H4 (cell line): Measurements from ENCODE around the gene N4BP3. TPM values are rescaled to one million over a fixed set of nuclear protein-coding genes. Genes with fewer than 3 reads are reported as not detected.

Experiments used
- DNase-seq: peaks from one replicate; pipeline ENCODE4 v3.0.0-alpha.2; 2015; ENCODE audit warnings: low spot score
- total RNA-seq: library from RNA; depleted of rRNA; stranded (reverse); fragments of >200 nt; shearing (Covaris generic); gene quantifications from 2 replicates; pipeline ENCODE4 v1.2.3, GENCODE V29; 2014; rRNA removed

The N4BP3 gene
- total RNA-seq, 1 experiment from 2014 or later = 0.25 TPM

DNA sequence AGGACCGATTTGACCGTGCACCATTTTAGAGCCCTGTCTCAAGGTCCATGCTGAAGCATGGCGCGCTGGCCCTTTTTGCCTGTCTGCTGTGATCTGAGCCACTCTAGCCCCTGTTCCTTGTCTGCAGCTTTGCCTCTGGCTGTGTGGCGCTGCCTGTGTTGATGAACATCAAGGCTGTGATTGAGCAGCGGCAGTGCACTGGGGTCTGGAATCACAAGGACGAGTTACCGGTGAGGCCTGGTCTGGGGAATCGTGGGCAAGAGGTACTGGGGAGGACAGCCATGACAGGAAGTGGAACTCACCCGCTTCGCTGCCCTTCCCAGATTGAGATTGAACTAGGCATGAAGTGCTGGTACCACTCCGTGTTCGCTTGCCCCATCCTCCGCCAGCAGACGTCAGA is 34.1 kb downstream of the N4BP3 start:
- no peak for DNase-seq

DNA sequence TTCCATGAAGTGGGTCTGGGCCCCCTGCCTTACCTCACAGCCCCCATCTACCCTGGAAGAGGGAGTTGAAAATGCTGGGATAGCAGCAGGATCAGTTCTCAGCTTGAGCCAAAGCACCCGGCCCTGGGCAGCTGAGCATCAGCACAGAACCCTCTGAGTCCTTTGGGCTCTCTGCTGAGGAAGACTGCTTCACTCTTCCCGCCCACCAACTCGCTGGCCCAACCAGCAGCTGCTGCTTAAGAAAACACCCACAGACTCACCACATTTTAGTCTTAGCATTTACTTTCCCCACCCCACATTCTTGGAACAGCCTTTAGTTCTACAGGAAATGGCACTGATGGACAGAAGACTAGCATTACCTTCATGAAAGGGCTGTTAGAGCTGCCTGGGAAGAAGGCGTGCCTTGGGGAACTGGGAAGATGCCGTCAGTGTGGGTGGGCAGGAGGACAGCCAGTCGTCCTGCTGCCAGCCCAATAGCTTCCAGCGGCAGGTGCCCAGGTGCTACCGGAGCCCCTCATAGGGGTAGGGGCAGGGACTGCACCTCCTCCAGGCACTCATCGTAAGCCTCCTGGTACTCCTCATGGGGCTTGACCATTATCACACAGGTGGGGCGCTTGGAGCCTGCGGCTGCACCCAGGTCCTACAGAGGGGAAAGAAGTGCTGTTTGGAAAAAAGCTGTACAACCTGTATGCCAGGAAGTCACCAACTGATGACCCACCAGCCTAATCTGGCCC is 36.0 kb downstream of the N4BP3 start:
- DNase-seq = no peak

GRCh38 chr5:178150977-178151734 is 37.8 kb downstream of the N4BP3 start:
- DNase-seq = no peak

DNA sequence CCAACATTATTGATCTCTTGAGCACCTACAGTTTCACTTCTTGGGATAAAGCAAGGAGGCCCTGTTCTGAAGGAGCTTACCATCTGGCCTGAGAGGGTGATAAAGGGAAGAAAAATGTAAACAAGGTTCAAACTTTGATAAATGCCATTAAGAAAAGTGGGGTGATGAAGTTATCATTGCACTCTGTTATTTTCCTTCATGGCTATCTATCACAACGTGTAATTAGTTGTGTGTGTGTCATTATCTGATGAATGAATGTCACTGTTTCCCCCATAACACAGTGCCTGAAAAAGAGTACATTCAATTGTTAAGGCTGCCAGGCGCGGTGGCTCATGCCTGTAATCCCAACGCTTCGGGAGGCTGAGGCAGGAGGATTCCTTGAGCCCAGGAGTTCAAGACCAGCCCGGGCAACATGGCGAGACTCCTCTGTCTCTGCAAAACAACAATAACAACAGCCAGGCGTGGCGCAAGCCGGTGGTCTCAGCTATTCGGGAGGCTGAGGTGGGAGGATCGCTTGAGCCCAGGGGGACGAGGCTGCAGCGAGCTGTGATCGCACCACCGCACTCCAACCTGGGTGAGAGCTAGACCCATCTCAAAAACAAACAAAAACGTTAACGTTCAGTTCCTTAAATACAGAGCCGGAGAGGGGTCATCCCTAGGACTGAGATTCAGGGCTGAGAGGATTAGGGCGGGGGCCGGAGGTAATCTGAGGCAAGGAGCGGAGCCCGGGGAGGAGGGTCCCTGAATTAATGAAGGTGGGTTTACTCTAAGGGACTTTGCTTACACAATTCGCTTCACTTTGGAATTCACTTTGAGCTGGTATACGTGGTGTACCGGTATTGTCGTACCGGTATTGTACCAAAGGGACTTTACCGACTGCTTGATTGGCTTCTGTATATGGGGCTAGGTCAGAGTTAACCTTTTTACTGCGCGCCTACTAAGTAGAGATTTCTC is 39.4 kb downstream of the N4BP3 start:
- no peak for DNase-seq

DNA sequence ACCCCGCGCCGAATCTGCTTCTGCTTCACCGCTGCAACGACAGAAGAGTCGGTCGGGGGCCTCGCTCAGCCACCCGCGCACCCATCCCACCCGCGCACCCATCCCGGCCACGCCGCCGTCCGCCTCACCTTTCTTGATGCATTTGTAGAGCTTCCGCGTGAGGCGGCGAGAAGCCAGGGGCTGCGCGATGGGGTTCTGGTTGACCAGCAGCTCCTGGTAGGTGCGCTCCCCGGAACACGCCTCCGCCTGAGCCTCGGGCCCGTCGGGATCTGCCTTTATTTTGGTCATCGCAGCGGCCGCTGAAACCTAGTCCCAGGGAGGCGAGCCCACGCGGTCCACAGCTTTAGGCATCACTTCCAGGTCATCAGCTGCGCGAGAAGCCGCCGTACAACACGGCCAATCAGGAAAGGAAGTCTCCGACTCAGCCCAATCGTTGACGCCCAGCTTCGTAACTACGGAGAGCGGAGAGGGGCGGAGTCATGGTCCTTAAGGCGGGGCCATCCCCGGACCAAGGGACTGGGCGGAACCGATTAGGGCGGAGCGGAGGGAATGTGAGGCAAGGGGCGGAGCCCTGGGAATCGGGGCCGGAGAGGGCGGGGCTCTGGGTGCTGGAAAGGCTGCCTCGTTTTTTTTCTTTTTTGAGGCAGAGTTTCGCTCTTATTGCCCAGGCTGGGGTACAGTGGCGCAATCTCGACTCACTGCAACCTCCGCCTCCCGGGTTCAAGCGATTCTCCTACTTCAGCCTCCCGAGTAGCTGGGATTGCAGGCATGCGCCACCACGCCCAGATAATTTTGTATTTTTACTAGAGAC is 40.4 kb downstream of the N4BP3 start, which contains the start of gene NHP2:
Gene NHP2, minus strand, starts transcription at position 356 of the 811 bp plus-strand sequence. Its CDS starts 68 bp downstream, at position 288.
- peak; percentile 99 for DNase-seq

- peak; percentile 7 for DNase-seq
Measured at GRCh38 chr5:178155065-178155464, 41.7 kb downstream of the N4BP3 start.

DNA sequence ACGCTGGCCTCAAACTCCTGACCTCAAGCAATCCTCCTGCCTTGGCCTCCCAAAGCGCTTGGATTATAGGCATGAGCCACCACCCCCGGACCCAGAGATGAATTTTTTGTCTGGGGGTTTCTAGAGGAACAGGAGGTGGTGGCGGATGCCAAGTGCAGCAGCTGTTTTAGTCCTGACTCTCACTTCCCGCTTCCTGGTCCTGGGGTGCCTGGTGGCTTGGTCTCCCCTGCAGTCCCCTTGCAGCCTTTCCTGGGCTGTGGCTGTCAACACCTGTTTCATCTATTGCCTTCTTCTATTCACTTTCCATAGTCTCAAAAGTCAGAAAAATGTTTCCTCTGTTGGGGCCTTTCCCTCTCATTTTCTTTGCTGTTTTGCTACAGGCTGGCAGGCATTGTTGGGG is 46.8 kb downstream of the N4BP3 start:
- peak; percentile 2 for DNase-seq

DNA sequence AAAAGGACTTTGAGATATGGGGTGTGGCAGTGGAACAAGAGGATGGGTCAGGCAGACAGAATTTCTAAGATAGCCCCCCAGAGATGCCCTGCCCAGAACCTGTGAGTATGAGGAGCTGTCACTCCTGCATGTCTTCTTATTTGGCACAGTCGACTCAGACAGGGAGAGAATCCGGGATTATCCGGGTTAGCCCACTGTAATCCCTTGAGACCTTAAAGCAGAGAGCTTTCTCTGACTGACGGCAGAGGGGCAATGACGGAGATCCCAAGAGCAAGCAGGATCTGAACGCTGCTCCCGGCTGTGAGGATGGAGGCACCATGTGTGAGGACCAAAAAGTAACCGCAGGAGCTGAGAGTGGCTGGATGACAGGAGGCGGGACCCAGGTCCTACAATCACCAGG is 49.1 kb downstream of the N4BP3 start:
- no peak for DNase-seq

DNA sequence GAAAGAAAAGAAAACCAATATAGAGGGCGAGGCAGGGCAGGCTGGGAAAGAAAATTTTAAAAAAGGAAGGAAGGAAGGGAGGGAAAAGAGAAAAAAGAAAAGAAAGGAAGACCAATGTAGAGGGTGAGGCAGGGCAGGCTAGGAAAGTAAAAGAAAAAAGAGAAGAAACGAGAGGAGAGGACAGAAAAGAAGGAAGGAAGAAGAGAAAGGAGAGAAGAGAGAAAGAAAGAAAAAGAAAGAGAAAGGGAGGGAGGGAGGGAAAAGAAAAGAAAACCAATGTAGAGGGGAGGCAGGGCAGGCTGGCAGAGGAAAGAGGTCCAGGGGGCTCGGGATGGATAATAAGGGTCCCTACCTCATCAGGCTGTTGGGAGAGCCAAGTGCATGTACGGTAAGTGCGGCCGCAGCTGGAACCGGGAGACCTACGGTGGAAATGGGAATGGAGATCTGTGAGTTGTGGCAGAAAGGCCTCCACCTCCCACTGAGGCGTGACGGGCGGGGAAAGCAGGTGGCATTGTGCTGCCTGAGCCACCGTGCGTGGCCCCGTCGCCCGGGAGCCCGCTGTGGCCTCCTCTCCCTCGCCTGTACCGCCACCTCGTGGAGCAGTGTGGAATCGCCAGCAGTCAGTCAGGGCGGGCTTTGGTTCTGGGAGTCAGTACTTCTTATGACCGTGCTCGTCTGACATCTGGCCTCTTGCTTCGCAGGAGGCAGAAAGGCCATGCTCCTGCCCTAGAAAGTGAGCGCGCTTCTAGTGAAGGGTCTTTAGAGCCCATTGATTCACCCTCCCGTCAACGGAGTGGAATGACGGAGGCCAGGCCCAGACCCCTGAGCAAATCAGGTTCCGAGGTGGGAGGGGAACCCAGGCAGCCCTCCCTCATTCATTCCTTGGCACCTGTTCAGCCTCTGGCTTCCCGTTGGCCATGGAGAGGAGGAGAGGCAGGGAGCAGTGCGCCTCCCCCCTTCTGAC is 50.7 kb downstream of the N4BP3 start:
- DNase-seq = peak; percentile 84

GRCh38 chr5:178165581-178165980 is 52.2 kb downstream of the N4BP3 start:
- DNase-seq = peak; percentile 12

DNA sequence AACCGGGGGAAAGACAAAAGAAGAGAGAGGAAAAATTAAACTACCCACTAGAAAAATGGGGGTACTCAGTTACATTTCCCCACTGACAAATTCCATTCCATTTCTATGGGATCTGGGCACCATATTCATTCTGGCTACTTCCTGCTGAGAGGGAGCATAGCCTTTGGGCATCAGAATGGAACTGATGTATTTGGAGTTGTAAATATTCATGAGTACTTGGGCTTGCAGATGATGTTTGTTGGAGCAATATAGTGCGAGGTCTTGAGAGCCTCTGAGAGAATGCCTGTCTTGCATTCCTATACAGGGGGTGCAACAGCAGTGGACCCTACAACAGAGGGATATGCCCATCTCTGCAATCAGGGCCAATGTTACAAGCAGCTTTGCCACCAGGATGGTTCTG is 57.1 kb downstream of the N4BP3 start:
- no peak for DNase-seq

DNA sequence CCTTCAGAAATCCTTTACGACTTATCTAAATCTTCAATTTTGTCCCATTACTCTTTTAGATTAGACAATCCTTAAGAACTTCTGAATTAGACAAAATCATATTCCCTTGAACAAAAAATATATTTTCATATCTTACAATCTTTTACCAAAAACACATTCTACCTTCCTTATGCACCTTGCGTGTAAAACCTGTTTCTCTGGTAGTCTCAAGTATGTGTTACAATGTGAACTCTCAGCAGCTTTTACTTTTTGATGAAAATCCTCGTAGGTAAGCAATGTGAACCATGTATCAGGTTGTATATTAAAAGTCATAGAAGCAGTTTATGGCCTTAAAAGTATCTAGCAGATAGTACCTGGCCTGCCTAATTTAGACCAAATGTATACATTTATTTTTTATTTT is 61.1 kb downstream of the N4BP3 start:
- DNase-seq = no peak

Other genes with a start within 250 kb of the N4BP3 start
- not detected in 2 replicates for gene PROP1, start 117.3 kb upstream of the N4BP3 start, total RNA-seq
- gene RMND5B, start 17.5 kb downstream of the N4BP3 start, total RNA-seq = 33.8 and 39.6 TPM in 2 replicates
- 561 and 591 TPM in 2 replicates for gene NHP2, start 40.4 kb downstream of the N4BP3 start, total RNA-seq
- gene GMCL2, start 73.8 kb downstream of the N4BP3 start, total RNA-seq = not detected in 2 replicates
- 138 and 184 TPM in 2 replicates for gene HNRNPAB, start 91.0 kb downstream of the N4BP3 start, total RNA-seq
- gene PHYKPL, start 119.3 kb downstream of the N4BP3 start, total RNA-seq = 14.4 and 16.3 TPM in 2 replicates